GM12892 (cell line): ENCODE results near the gene TLN1.

Experiments used
- DNase-seq: peaks from one replicate; pipeline ENCODE4 v3.0.0; 2011; ENCODE audit not compliant: insufficient read length
- FAIRE-seq: peaks from 2 replicates; lab custom pipeline; 2011; peaks lifted over from hg19 to GRCh38; lab: Jason Lieb, UNC
- POLR2A ChIP-seq: IDR thresholded peaks from 2 replicates; pipeline ENCODE4 v1.6.1; 2011; ENCODE audit warnings: low read depth, low read length, control low read depth
- POLR2AphosphoS5 ChIP-seq: IDR thresholded peaks from 2 replicates; pipeline ENCODE4 v1.6.1; 2011; ENCODE audit warnings: low read depth, low read length, control low read depth
- TAF1 ChIP-seq: IDR thresholded peaks from 2 replicates; pipeline ENCODE4 v1.6.1; 2011; ENCODE audit warnings: low read depth, mild to moderate bottlenecking, control low read depth, low read length, borderline replicate concordance

Gene TLN1

GRCh38 chr9:35700031-35700430 lies 32.0 kb downstream of the TLN1 start:
- no peak for FAIRE-seq
- no peak for DNase-seq
- no peak for TF ChIP-seq POLR2A
- TF ChIP-seq POLR2AphosphoS5: no peak
- no peak for TF ChIP-seq TAF1

- TF ChIP-seq POLR2A: no peak
- no peak for FAIRE-seq
- DNase-seq: no peak
These were observed 33.8 kb downstream of the TLN1 start for GRCh38 chr9:35698231-35698630.

GRCh38 chr9:35697486-35697885 lies 34.5 kb downstream of the TLN1 start:
- DNase-seq (no peak), FAIRE-seq (no peak)
- TF ChIP-seq POLR2AphosphoS5: no peak
- no peak for TF ChIP-seq TAF1
- TF ChIP-seq POLR2A: no peak

DNA sequence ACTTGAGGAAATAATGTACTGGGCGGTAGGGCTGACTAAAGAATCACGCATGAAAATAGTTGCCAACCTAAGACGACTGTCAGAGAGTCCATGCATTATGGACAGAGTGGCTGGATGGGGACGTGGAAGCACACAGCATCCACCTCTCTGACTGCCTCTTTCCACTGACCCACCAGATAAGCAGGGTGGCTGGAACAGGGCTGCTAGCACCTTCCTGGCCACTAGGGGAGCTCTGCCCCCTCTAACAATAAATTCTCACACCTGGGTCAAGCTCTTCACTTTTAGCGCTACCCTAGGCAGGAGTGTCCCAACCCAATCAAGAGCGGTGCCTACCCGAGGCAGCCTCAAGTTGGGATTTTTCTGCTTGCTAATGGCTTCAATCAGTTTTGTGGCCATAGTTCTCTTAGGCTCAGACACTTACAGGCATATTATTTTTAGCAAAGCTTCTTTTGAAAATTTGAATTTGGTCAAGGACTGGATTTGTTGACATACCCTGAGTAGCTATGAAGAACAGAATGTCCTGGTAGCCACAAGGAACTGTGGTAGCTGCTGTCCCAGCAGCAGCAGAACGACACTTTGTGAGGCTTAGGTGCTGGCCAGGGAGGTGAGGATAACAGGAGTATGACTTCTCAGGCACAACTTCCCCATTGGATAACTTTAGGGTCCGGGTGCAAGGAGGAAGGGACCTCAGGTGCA lies 35.3 kb downstream of the TLN1 start:
- TF ChIP-seq POLR2AphosphoS5 (no peak), POLR2A (no peak), TAF1 (no peak)

DNA sequence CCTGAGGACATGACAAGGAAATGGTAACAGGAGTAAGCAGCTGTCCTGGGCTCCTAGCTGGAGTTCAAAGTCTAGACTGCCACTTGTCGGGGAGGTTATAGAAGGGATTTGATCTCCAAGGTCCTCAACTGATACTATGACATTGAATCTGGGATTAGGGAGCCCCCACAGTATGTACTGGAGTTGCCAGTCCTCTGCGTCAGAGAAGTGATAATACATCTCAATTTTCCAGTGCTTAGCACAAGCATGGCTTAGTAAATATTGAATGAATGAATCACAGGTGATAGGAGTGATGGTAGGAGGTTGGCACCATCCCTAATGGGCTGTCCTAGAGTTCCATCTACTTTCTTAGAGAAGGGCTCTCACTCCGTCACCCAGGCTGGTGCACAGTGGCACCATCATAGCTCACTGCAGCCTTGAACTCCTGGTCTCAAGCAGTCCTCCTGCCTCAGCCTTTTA lies 36.0 kb downstream of the TLN1 start:
- TF ChIP-seq POLR2AphosphoS5 (no peak), TAF1 (no peak), POLR2A (no peak)
- DNase-seq (no peak), FAIRE-seq (no peak)

More for the DNA sequence above, 35.3 kb downstream of the TLN1 start:
- FAIRE-seq (peak; percentile 90), DNase-seq (peak; percentile 67)

GRCh38 chr9:35691757-35692301 lies 40.2 kb downstream of the TLN1 start:
- DNase-seq: no peak
- no peak for FAIRE-seq
- TF ChIP-seq TAF1: no peak
- TF ChIP-seq POLR2A: no peak
- TF ChIP-seq POLR2AphosphoS5: no peak

GRCh38 chr9:35691334-35691650 lies 40.7 kb downstream of the TLN1 start:
- FAIRE-seq (no peak), DNase-seq (no peak)
- TF ChIP-seq POLR2AphosphoS5 (no peak), TAF1 (no peak), POLR2A (no peak)

DNA sequence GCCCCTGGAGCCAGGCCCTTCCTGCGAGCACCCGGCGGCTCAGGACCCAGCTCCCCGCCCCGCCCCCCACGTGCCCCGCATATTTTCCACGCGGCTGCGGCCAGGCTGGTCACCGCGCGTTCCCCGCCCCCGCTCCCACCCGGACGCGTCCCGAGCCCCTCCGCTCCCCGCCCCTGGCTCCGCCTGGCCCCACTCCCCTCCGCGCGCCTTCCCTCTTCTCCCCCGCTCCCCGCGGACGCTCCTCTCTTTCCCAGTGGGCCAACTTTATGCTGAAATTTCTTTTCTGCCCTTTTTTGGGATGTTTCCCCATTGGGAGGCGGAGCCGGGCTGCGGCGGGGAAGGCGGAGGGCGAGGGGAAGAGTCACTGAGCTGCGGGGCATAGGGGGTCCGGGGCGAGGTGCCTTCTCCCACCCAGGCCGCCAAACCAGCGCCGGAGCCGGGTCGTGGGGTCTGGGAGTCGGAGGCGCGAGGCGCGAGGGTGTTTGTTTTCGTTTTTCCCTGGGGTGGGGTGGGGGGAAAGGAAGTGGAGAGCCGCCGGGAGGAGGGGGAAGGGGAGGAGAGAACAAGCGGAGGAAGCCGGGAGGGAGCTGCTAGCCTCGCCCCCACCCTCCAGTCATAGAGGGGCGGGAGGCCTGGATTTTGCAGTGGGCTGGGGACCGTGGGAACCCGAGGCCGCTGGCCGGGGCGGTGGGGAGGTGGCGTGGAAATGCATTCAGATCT lies 41.2 kb downstream of the TLN1 start:
- DNase-seq (peak; percentile 62), FAIRE-seq (no peak)
- TF ChIP-seq TAF1 (no peak), POLR2A (no peak), POLR2AphosphoS5 (no peak)

DNA sequence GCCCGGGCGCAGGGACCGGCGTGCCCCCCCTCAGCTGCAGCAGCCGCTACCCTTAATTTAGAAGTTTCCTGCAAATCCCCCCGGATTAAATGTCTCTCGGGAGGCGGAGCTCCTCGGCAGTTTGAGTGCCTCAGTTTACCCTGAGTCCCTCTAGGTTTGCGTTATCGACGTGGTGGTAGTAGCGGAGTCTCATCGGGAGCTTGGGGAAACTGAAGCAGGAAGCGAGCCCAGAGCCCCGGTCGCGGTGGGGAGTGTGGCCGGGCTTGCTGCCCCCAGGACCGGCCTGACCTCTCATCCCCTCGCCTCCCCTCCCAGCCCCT lies 41.7 kb downstream of the TLN1 start:
- FAIRE-seq (no peak), DNase-seq (no peak)
- TF ChIP-seq POLR2AphosphoS5 (no peak), POLR2A (no peak), TAF1 (no peak)

- TF ChIP-seq POLR2A (no peak), TAF1 (no peak), POLR2AphosphoS5 (no peak)
- no peak for DNase-seq
- no peak for FAIRE-seq
These were observed 42.3 kb downstream of the TLN1 start, which contains the start of gene TPM2 for GRCh38 chr9:35689542-35690293. Gene TPM2, minus strand, starts transcription at chr9:35689925. Its CDS starts 108 bp downstream, at chr9:35689817.

DNA sequence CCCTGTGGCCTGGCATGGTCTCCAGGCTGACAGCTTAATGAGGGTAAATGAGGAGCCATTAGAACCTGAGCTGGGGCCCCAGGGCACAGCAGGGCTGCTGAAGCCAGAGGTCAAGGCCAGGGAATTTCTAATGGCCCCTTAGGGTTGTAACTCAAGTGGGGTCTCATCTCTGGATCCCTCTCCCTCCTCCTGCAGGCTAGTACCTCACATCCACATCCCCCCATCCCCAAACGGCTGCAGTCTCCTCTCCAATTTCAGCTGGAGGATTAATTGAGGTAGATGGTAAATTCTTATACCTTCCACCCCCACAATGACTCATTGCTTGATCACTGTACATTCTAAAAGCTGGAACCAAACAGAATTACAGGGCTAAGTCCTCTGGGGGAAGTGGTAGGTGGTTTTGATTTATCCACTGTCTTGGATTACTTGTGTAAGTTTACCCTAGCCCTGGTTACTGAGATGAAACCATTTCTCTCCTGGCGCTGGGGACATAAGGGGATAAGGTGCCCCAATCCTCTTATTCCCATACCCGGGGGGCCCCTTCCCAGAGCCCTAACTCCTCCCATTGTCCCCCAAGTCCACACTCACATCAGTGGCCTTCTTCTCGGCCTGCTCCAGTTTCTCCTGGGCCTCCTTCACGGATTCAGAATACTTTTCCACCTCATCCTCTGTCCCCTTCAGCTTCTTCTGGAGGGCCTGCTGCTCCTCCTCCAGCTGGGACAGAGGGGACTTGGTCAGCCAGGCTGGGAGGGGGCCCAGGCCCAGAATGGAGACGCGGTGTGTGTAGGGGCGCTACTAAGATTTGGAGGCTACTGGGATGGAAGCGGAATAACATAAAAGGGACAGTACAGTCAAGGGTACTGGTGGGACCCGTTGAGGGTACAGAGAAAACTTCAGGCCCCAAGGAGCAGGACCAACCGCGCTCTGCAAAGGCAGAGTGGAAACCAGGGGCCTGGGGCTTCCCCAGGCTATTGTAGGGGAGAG lies 43.1 kb downstream of the TLN1 start:
- TF ChIP-seq TAF1: no peak
- no peak for TF ChIP-seq POLR2AphosphoS5
- FAIRE-seq (no peak), DNase-seq (no peak)
